Smooth muscle cell (in vitro differentiated cells): Measurements from ENCODE around the gene IRAK4. TPM values are rescaled to one million over a fixed set of nuclear protein-coding genes. Genes with fewer than 3 reads are reported as not detected.

Source experiments
- DNase-seq: peaks from one replicate; lab custom pipeline; 2025; ENCODE audit not compliant: unreplicated experiment; lab: John Stamatoyannopoulos, UW
- H2AFZ ChIP-seq: fragments of 200-600 bp; sonication (generic); 2 replicates; pipeline ENCODE4 v1.6.0; 2016; ENCODE audit warnings: antibody characterized with exemption, low read depth, mild to moderate bottlenecking
- H3F3A ChIP-seq: fragments of 200-600 bp; sonication (generic); 2 replicates; pipeline ENCODE4 v1.6.0; 2017; ENCODE audit warnings: antibody characterized with exemption, low read depth
- H3K27ac ChIP-seq: fragments of 200-600 bp; sonication (generic); 2 replicates; pipeline ENCODE4 v1.5.1; 2016; ENCODE audit warnings: low read depth, mild to moderate bottlenecking
- H3K27me3 ChIP-seq: fragments of 200-600 bp; sonication (generic); 2 replicates; pipeline ENCODE4 v1.6.1; 2016; ENCODE audit warnings: low read depth, mild to moderate bottlenecking
- H3K36me3 ChIP-seq: fragments of 200-600 bp; sonication (generic); 2 replicates; pipeline ENCODE4 v1.5.1; 2016; ENCODE audit warnings: low read depth
- H3K4me1 ChIP-seq: fragments of 200-600 bp; sonication (generic); 2 replicates; pipeline ENCODE4 v1.5.1; 2016; ENCODE audit warnings: low read depth
- H3K4me2 ChIP-seq: fragments of 200-600 bp; sonication (generic); 2 replicates; pipeline ENCODE4 v1.6.0; 2016; ENCODE audit warnings: mild to moderate bottlenecking
- H3K4me3 ChIP-seq: fragments of 200-600 bp; sonication (generic); 2 replicates; pipeline ENCODE4 v1.5.1; 2016; ENCODE audit warnings: mild to moderate bottlenecking
- H3K79me2 ChIP-seq: fragments of 200-600 bp; sonication (generic); 2 replicates; pipeline ENCODE4 v1.6.0; 2016; ENCODE audit warnings: low read depth, mild to moderate bottlenecking
- H3K9ac ChIP-seq: fragments of 200-600 bp; sonication (generic); 2 replicates; pipeline ENCODE4 v1.6.0; 2016; ENCODE audit warnings: low read depth
- H3K9me3 ChIP-seq: fragments of 200-600 bp; sonication (generic); replicated peaks from 2 replicates; pipeline ENCODE4 v1.5.1; 2016; ENCODE audit warnings: low read depth
- H4K20me1 ChIP-seq: fragments of 200-600 bp; sonication (generic); 2 replicates; pipeline ENCODE4 v1.6.0; 2016; ENCODE audit warnings: low read depth
- WGBS: methylation state at CpG from one replicate; pipeline ENCODE4 v1.1.7; 2016; ENCODE audit warnings: low lambda C conversion rate; 5-methylcytosine and 5-hydroxymethylcytosine counted together
- polyA plus RNA-seq: library from polyadenylated mRNA; unstranded; fragments of >200 nt; fragmentation: Nextera tagmentation; extraction: Ambion mirVana; gene quantifications from 2 replicates; pipeline ENCODE4 v1.2.1, GENCODE V29; 2016
- total RNA-seq: library from RNA; depleted of rRNA; stranded (reverse); fragments of >200 nt; gene quantifications from 2 replicates; pipeline ENCODE4 v1.2.3, GENCODE V29; 2014
- TF ChIP-seq, protein P1 (sequence below): fragments of 200-600 bp; sonication (generic); IDR thresholded peaks from 2 replicates; pipeline ENCODE4 v1.5.1; 2017; ENCODE audit warnings: borderline replicate concordance, mild to moderate bottlenecking, antibody characterized with exemption; ENCODE audit not compliant: insufficient read depth, poor library complexity, severe bottlenecking

The IRAK4 gene
- total and polyA plus RNA-seq, 2 experiments from 2014 or later = 7.0 to 42.8 TPM

GRCh38 chr12:43806737-43807072 is 48.0 kb downstream of the IRAK4 start:
- Histone ChIP-seq H3K36me3 (peaks cover 5% of the 10 kb centered on the region), H3K4me2 (peak overlapping the region; percentile 92), H3K79me2 (peaks cover 37% of the 10 kb centered on the region), H4K20me1 (peaks cover 14% of the 10 kb centered on the region), H3K9me3 (no peaks in the 10 kb centered on the region), H3K27me3 (no peaks in the 10 kb centered on the region), H3K4me1 (peaks cover 21% of the 10 kb centered on the region), H3K4me3 (peak overlapping the region; percentile 95), H3K27ac (peak overlapping the region; percentile 99), H3F3A (peaks cover 4% of the 10 kb centered on the region), H2AFZ (peak overlapping the region; percentile 99), H3K9ac (peak overlapping the region; percentile 99)
- 17% methylated on average over 3 of the region's 3 CpGs for WGBS
- DNase-seq = no peak
- TF ChIP-seq, protein P1, sequence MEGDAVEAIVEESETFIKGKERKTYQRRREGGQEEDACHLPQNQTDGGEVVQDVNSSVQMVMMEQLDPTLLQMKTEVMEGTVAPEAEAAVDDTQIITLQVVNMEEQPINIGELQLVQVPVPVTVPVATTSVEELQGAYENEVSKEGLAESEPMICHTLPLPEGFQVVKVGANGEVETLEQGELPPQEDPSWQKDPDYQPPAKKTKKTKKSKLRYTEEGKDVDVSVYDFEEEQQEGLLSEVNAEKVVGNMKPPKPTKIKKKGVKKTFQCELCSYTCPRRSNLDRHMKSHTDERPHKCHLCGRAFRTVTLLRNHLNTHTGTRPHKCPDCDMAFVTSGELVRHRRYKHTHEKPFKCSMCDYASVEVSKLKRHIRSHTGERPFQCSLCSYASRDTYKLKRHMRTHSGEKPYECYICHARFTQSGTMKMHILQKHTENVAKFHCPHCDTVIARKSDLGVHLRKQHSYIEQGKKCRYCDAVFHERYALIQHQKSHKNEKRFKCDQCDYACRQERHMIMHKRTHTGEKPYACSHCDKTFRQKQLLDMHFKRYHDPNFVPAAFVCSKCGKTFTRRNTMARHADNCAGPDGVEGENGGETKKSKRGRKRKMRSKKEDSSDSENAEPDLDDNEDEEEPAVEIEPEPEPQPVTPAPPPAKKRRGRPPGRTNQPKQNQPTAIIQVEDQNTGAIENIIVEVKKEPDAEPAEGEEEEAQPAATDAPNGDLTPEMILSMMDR = no peak

DNA sequence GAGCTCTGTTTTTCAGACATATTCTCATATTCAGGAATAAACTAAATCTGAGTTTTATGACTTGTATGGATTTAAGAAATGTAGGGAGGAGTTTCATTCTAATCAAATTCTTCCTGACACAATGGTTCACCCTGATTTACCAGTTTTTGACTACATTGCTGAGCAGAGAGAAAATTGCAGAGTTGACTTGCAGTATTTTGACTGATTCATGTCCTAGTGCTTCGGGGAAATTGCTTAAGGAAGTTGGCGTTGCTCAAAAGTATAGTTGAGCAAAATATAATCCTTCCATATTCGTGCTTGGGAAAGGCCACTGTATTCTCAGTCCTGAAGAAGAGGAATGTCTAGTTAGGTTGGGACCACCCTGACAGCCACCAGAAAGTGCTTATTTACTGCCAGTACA is 48.6 kb downstream of the IRAK4 start:
- Histone ChIP-seq H3K9me3 (no peaks in the 10 kb centered on the region), H3K79me2 (peaks cover 37% of the 10 kb centered on the region), H3K4me3 (peak overlapping the region; percentile 95), H3K4me2 (peak overlapping the region; percentile 92), H3K4me1 (peaks cover 21% of the 10 kb centered on the region), H3K9ac (no peak overlapping the region), H3F3A (peaks cover 4% of the 10 kb centered on the region), H3K36me3 (peaks cover 5% of the 10 kb centered on the region), H3K27ac (peak overlapping the region; percentile 99), H2AFZ (no peak overlapping the region), H4K20me1 (peaks cover 14% of the 10 kb centered on the region), H3K27me3 (no peaks in the 10 kb centered on the region)
- TF ChIP-seq, protein P1 = no peak
- WGBS = 77% methylated on average over 3 of the region's 3 CpGs
- no peak for DNase-seq

- H2AFZ ChIP-seq = no peak overlapping the region
- H3K9me3 ChIP-seq = no peaks in the 10 kb centered on the region
- 64% methylated on average over 2 of the region's 2 CpGs for WGBS
- H3F3A ChIP-seq = no peaks in the 10 kb centered on the region
- H3K4me1 ChIP-seq = peaks cover under 1% of the 10 kb centered on the region
- no peak overlapping the region for H3K4me2 ChIP-seq
- no peaks in the 10 kb centered on the region for H3K27me3 ChIP-seq
- no peaks in the 10 kb centered on the region for H3K36me3 ChIP-seq
- no peak overlapping the region for H3K4me3 ChIP-seq
- DNase-seq = no peak
- no peaks in the 10 kb centered on the region for H3K79me2 ChIP-seq
- TF ChIP-seq, protein P1 = no peak
- no peak overlapping the region for H3K9ac ChIP-seq
- H3K27ac ChIP-seq = peak overlapping the region; percentile 62
- H4K20me1 ChIP-seq = no peaks in the 10 kb centered on the region
These were observed 53.3 kb downstream of the IRAK4 start for GRCh38 chr12:43812057-43812456.

DNA sequence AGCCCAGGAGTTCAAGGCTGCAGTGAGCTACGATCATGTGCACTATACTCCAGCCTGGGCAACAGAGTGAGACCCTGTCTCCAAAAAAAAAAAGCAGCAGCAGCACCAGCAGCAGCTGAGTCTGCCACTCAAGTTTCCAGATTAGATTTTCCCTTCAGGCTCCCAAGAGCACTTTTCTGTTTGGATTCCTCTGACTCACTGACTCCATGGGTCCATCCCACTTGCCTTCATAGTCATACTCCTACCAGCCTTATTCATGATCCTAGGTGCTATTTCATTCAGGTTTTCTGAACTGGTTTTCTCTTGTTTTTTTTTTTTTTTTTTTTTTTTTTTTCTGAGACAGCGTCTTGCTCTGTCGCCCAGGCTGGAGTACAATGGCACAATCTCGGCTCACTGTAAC is 54.2 kb downstream of the IRAK4 start:
- no peaks in the 10 kb centered on the region for H3K4me1 ChIP-seq
- no peak overlapping the region for H2AFZ ChIP-seq
- H3K9ac ChIP-seq = no peak overlapping the region
- no peak overlapping the region for H3K4me3 ChIP-seq
- no peak for DNase-seq
- H3K79me2 ChIP-seq = no peaks in the 10 kb centered on the region
- no peaks in the 10 kb centered on the region for H3F3A ChIP-seq
- no peak overlapping the region for H3K27ac ChIP-seq
- no peaks in the 10 kb centered on the region for H3K27me3 ChIP-seq
- no peak overlapping the region for H3K4me2 ChIP-seq
- H3K9me3 ChIP-seq = no peaks in the 10 kb centered on the region
- WGBS = 89% methylated on average over 4 of the region's 4 CpGs
- H4K20me1 ChIP-seq = no peaks in the 10 kb centered on the region
- H3K36me3 ChIP-seq = no peaks in the 10 kb centered on the region
- TF ChIP-seq, protein P1 = no peak
